GM19238 (cell line): Measurements from ENCODE around the gene FBXO42.

Source experiments
- DNase-seq: peaks from one replicate; pipeline ENCODE4 v3.0.0; 2011; ENCODE audit warnings: low spot score; ENCODE audit not compliant: insufficient read length

The FBXO42 gene

GRCh38 chr1:16244650-16245285, 107.5 kb downstream of the FBXO42 start:
- no peak for DNase-seq

- DNase-seq = peak; percentile 61
These were observed 108.2 kb downstream of the FBXO42 start for GRCh38 chr1:16243936-16244649.

GRCh38 chr1:16243215-16243610, 109.1 kb downstream of the FBXO42 start:
- no peak for DNase-seq

- no peak for DNase-seq
These were observed 109.6 kb downstream of the FBXO42 start for GRCh38 chr1:16242556-16243214.

GRCh38 chr1:16241221-16241708, 111.0 kb downstream of the FBXO42 start:
- no peak for DNase-seq

GRCh38 chr1:16239972-16240491, 112.2 kb downstream of the FBXO42 start:
- no peak for DNase-seq

- no peak for DNase-seq
These were observed 114.9 kb downstream of the FBXO42 start for GRCh38 chr1:16237343-16237830.

- peak; percentile 94 for DNase-seq
These were observed 115.6 kb downstream of the FBXO42 start, which contains the start of gene CPLANE2 for GRCh38 chr1:16236511-16237342. CPLANE2 (minus strand) TSS chr1:16237183; CDS start chr1:16236742, 441 bp downstream.

- DNase-seq = peak; percentile 56
These were observed 116.3 kb downstream of the FBXO42 start for GRCh38 chr1:16235944-16236510.

- DNase-seq = no peak
These were observed 116.9 kb downstream of the FBXO42 start for GRCh38 chr1:16235347-16235746.

GRCh38 chr1:16233431-16233830, 118.8 kb downstream of the FBXO42 start:
- no peak for DNase-seq

GRCh38 chr1:16232316-16232710, 120.0 kb downstream of the FBXO42 start:
- no peak for DNase-seq

- no peak for DNase-seq
These were observed 120.7 kb downstream of the FBXO42 start for GRCh38 chr1:16231331-16232315.

- DNase-seq = no peak
These were observed 121.5 kb downstream of the FBXO42 start for GRCh38 chr1:16230744-16231143.

- DNase-seq = no peak
These were observed 122.1 kb downstream of the FBXO42 start for GRCh38 chr1:16229976-16230740.

- DNase-seq = no peak
These were observed 125.6 kb downstream of the FBXO42 start for GRCh38 chr1:16226490-16227179.

- DNase-seq = no peak
These were observed 126.2 kb downstream of the FBXO42 start for GRCh38 chr1:16226129-16226489.

- DNase-seq = no peak
These were observed 127.8 kb downstream of the FBXO42 start for GRCh38 chr1:16224472-16224871.
